ENCODE results near the gene GLCE.

GLCE gene

GRCh38 chr15:69119001-69119400 is 41.4 kb upstream of the GLCE start (continued):
- no peak for TF ChIP-seq CSRNP3 (CRISPR knock-in tag; IDR thresholded peaks at IDR 0.05)

GRCh38 chr15:69119683-69120395 is 40.6 kb upstream of the GLCE start:
- TF ChIP-seq BACH2 (CRISPR knock-in tag; IDR thresholded peaks at IDR 0.05; ENCODE audit: borderline replicate concordance), result no peak
- TF ChIP-seq TOX (CRISPR knock-in tag; IDR thresholded peaks at IDR 0.05; ENCODE audit: borderline replicate concordance), result no peak
- ATAC-seq, result no peak

- no peak for ATAC-seq
- TF ChIP-seq ZNF8 (CRISPR knock-in tag; IDR thresholded peaks at IDR 0.05), result no peak
- TF ChIP-seq TSHZ2 (CRISPR knock-in tag; IDR thresholded peaks at IDR 0.05), result no peak
- no peak for TF ChIP-seq TCF4 (CRISPR knock-in tag; IDR thresholded peaks at IDR 0.05; ENCODE audit: borderline replicate concordance)
- TF ChIP-seq CSDC2 (CRISPR knock-in tag; IDR thresholded peaks at IDR 0.05), result no peak
- TF ChIP-seq CSRNP3 (CRISPR knock-in tag; IDR thresholded peaks at IDR 0.05), result no peak
- no peak for TF ChIP-seq ZFP30 (CRISPR knock-in tag; IDR thresholded peaks at IDR 0.05)
- no peak for TF ChIP-seq SNAI2 (CRISPR knock-in tag; IDR thresholded peaks at IDR 0.05)
- TF ChIP-seq PATZ1 (CRISPR knock-in tag; IDR thresholded peaks at IDR 0.05; ENCODE audit: borderline replicate concordance), result no peak
These were observed 39.7 kb upstream of the GLCE start for GRCh38 chr15:69120732-69121131.

GRCh38 chr15:69121198-69121828 is 39.1 kb upstream of the GLCE start:
- no peak for TF ChIP-seq ZNF70 (CRISPR knock-in tag; IDR thresholded peaks at IDR 0.05)
- no peak for TF ChIP-seq POU6F1 (CRISPR knock-in tag; IDR thresholded peaks at IDR 0.05; ENCODE audit: borderline replicate concordance, low read depth)
- TF ChIP-seq ZNF8 (CRISPR knock-in tag; IDR thresholded peaks at IDR 0.05), result no peak
- ATAC-seq, result no peak

GRCh38 chr15:69125236-69125635 is 35.2 kb upstream of the GLCE start:
- ATAC-seq, result no peak; the same call in 2 of the 3 replicates
- TF ChIP-seq OSR1 (CRISPR knock-in tag; IDR thresholded peaks at IDR 0.05), result no peak
- no peak for TF ChIP-seq PPARA (CRISPR knock-in tag; IDR thresholded peaks at IDR 0.05; ENCODE audit: borderline replicate concordance)
- no peak for TF ChIP-seq TCF4 (CRISPR knock-in tag; IDR thresholded peaks at IDR 0.05; ENCODE audit: borderline replicate concordance)

Data from SK-N-SH treated with all-trans-retinoic acid at 6 μM for 48 hours (cell line).